ENCODE results near the gene LRCH3.

The LRCH3 gene

GRCh38 chr3:197793247-197793646 lies 2.2 kb downstream of the LRCH3 start:
- DNase-seq: no peak

- no peak for DNase-seq
Measured at GRCh38 chr3:197794115-197794514, 3.1 kb downstream of the LRCH3 start.

DNA sequence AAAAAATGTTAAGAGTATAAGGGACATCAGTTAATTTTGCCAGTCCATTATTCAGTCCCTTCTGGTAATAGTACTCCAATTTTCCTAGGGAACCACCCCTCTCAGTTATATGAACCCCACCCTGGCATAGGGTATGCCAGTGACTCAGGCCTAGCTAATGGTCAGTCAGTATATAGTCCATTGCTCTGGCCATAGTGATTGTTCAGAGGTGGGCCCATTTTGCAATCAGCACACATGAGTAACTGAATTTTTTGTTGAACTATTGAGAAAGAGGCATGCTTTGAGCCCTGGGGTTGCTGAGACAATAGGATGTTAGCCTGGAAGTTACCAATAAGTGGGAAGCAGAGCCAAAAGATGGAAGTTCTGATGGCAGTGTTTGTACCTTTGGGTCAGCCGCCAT lies 4.1 kb downstream of the LRCH3 start:
- peak; percentile 11 for DNase-seq

GRCh38 chr3:197796087-197796486 lies 5.0 kb downstream of the LRCH3 start:
- no peak for DNase-seq

DNA sequence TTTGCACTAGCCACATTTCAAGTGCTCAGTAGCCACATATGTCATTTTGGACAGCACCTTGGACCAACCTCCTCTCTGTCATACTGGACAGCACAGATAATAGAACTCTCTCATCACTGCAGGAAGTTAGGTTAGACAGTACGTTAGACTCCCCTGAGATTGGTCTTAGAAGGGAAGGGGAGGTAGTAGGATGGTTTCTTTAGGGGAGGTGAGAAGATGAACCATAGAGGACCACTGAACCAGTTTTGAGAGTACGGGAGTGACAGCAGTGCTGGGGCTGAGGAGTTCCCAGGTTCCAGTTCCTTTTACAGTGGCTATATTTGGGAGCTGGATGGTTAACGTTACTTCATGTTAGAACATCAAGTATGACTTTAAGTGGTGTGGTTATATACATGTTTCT lies 7.8 kb downstream of the LRCH3 start:
- DNase-seq: no peak

- DNase-seq: no peak
Measured at GRCh38 chr3:197800379-197800778, 9.3 kb downstream of the LRCH3 start.

GRCh38 chr3:197801891-197802778 lies 11.1 kb downstream of the LRCH3 start:
- no peak for DNase-seq

DNA sequence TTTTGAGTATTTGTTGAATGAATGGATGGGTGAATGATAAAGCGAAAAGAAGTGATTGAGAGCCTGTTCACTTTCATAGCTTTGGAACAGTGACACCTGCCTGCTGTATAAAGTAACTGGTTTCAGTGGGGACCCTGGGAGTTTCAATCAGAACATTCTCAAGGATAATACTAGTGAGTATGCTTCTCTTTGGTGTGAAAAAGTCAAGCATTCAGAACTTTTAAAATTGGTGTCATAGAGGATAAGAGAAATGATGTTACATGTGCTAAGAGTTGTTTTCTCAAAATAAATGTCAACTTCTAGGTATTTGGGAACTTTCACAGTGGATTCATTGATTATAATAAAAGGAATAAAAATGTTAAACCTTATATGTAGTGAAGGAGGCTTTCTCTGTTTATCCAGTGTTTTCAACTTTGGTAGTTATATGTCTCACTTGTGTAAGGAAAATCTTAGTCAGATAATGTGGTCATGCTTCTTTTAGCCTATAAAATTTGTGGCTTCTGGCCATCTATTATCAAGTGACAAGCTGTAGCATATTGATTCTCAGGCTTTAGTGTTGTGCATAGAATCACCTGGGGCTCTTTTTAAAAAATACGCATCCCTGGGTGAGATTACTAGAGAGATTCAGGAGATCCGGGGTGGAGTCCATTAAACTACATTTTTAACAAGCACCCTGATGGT lies 11.9 kb downstream of the LRCH3 start:
- no peak for DNase-seq

GRCh38 chr3:197804511-197804910 lies 13.5 kb downstream of the LRCH3 start:
- no peak for DNase-seq

DNA sequence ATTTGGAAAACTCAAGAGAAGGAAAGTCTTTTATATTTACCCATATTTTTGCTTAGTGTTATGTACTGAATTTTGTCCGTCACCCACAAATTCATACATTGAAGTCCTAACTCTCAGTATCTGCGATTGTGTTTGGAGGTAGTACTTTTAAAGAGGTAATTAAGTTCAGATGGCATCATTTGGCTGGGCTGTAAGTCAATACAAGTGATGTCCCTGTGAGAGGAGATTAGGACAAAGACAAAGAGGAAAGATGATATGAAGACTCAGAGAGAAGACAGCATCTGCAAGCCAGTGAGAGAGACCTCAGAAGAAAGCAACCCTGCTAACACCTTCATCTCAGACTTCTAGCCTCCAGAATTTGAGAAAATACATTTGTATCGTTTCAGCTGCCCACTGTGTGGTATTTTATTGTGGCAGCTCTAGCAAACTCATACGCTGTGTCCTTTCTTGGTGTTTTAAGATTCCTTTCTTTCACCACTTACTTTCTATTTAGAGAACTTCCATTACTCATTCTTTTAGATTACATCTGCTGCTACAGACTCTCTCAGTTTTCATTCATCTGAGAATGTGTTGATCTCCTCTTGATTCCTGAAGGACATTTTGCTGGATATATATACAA lies 17.0 kb downstream of the LRCH3 start:
- no peak for DNase-seq

- no peak for DNase-seq
Measured at GRCh38 chr3:197809356-197810020, 18.4 kb downstream of the LRCH3 start.

GRCh38 chr3:197810901-197811300 lies 19.8 kb downstream of the LRCH3 start:
- DNase-seq: no peak

GRCh38 chr3:197811343-197811742 lies 20.3 kb downstream of the LRCH3 start:
- no peak for DNase-seq

GRCh38 chr3:197814372-197814771 lies 23.3 kb downstream of the LRCH3 start:
- no peak for DNase-seq

GRCh38 chr3:197820550-197821335 lies 29.7 kb downstream of the LRCH3 start:
- DNase-seq: no peak

GRCh38 chr3:197829397-197830045 lies 38.5 kb downstream of the LRCH3 start:
- DNase-seq: no peak

GRCh38 chr3:197830308-197830966 lies 39.4 kb downstream of the LRCH3 start:
- DNase-seq: no peak

GRCh38 chr3:197830967-197831313 lies 39.9 kb downstream of the LRCH3 start:
- DNase-seq: no peak

- DNase-seq: no peak
Measured at GRCh38 chr3:197833930-197834715, 43.1 kb downstream of the LRCH3 start.

GRCh38 chr3:197835509-197835908 lies 44.5 kb downstream of the LRCH3 start:
- DNase-seq: no peak

DNA sequence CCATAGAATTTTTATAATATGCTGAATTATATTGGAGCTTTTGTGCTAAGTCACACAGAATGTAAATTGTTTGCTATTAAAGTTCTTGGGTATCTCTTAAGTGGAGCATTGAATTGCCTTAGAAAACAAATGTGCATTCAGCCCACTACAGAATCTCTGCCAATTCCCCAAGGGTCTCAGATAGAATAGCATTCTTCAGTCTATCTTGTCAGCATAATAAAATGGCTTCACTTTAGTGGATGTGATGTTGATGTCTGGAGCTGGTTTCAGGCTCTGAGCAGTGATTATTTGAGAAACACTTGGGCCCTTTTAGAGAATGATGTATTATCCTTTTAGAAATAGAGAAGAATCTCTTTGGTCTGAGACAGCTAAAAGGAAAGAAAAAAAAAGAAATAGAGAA lies 45.2 kb downstream of the LRCH3 start:
- DNase-seq: no peak
